Measurements from ENCODE around the gene SMIM35.
"Not testable (repeated sequence)": the region's sequence is repeated elsewhere in the genome, so short reads cannot be mapped to it uniquely, and the experiment has no call there.

SMIM35 gene

DNA sequence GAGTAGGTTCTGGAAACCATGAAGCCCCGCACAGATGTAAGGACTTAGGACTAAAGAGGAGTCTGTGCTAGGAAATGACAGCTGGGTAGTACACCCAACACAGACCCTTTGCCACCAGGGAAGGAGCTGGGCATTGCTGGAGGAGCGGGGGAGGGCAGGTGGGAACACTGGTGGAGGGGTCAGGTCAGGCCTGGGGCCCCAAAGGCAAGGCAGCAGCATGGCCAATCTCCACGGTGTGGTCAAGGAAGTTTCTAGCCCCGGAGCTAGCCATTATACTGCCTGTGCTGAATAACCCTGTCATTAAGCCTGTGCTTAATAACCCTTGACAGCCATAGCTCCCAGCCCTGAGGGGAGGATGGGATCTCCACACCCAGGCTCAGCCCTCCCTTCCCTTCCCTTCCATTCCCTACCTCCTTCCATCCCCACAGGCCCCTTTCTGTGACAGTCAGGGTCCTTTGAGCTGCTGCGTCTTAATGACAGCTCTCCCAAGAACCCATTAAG, 7.8 kb downstream of the SMIM35 start:
- no peak for DNase-seq

- DNase-seq = no peak
Observed at GRCh38 chr11:118076754-118077281, 9.9 kb downstream of the SMIM35 start, which contains the start of gene TMPRSS4. TSS of gene TMPRSS4 (plus strand) at chr11:118077078. CDS start at chr11:118077303, 225 bp downstream.

- no peak for DNase-seq
Observed at GRCh38 chr11:118074785-118075184, 12.0 kb downstream of the SMIM35 start.

GRCh38 chr11:118074091-118074685, 12.6 kb downstream of the SMIM35 start:
- DNase-seq = no peak

- DNase-seq = no peak
Observed at GRCh38 chr11:118073554-118073953, 13.2 kb downstream of the SMIM35 start.

DNA sequence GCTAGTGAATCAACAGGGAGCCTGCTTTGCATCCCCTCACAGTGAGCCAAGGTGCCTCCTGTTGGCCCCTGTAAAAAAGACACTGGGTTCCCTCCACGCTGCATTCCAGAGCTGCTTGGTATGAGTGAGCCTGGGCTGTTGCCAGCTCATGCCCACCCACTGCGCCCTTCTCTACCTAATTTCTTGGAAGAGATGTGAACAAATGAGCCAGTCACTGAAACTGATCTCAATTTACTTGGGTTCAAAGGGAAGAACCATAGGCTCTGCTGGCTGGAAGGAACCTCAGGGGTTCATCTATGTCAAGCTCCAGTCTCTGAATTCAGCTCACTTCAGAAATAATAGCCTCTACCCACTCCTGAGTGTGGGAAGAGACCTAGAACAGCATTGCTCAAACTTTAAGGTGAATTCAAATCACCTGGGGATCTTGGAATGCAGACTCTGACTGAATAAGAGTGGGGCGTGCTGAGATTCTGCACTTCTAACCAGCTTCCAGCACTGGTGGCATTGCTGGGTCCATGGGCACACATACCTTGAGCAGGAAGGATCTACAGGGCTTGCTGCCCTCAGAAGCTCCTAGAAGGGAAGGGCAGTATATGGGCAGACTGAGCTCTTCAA, 15.2 kb downstream of the SMIM35 start:
- no peak for DNase-seq

DNA sequence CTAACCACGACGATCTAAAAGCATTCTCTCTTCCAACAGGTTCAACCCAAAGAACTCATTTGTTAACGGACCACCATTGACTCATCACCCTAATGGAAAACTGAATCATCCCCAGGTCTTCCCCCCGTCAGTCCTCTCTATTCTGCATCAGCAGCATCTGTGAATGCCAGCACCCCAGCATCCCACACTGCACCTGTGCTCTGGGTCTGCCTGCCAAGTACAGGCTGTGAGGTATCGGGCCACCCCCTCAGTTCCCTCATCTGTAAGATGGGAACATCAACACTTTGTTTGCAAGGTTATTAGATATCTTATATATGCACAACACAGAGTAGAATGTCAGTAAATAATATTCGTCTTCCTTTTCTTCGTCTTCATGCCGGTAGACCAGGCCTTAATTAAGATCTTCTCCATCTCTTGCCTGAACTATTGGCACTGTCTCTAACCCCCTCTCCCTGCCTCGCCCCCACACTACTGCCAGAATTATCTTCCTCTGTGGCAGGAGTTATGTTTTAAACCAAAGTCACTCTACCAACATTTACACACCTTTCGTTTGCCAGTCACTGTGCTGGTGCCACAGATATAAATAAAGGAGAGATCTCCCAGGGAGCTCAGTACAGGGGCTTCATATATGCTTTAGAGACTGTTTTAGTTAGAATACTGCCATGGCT, 17.7 kb downstream of the SMIM35 start:
- no peak for DNase-seq

- DNase-seq = no peak
Observed at GRCh38 chr11:118068206-118068944, 18.4 kb downstream of the SMIM35 start.

- DNase-seq = no peak
Observed at GRCh38 chr11:118067006-118067405, 19.8 kb downstream of the SMIM35 start.

GRCh38 chr11:118065384-118065783, 21.4 kb downstream of the SMIM35 start:
- DNase-seq = no peak

DNA sequence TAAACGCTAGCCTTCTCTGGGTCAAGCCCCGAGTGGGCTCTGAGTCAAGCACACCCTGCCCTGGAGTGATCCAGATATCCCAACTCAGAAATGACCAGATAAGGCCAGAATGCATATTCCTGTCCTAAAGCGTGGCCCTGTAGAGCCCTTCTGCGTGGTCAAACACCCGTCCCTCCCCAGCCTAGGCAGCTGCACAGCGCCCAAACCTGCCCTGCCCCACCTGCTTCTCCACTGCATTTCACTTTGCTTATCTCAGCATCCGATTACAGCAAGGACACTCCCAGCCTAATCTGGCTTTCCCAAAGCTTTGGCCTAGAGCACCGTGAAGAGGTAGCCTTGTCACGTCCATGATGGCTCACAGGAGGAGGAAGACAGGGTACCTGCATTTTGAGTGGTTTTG, 21.8 kb downstream of the SMIM35 start:
- DNase-seq = no peak

- DNase-seq = not testable (repeated sequence)
Observed at GRCh38 chr11:118062631-118063030, 24.1 kb downstream of the SMIM35 start.

GRCh38 chr11:118062181-118062580, 24.6 kb downstream of the SMIM35 start:
- not testable (repeated sequence) for DNase-seq

- no peak for DNase-seq
Observed at GRCh38 chr11:118061586-118062125, 25.1 kb downstream of the SMIM35 start.

DNA sequence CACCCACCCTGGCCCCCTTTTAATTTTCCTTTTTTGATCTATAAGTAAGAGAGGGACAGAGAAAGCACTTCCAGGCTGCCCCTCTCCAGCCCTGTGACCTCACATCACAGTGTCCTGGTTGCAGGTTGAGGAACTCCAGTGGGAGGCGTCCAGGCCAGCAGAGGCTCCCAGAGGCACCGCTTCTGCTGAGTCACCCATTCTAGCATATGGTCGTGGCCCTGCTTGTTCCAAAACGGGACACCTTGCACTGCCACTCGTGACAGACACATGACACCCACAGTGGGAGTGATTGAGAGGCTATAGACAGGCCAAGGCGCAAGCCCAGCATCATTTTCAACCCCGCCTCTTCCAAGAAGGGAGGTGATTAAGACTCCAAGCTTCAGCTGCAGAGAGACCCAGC, 25.9 kb downstream of the SMIM35 start:
- no peak for DNase-seq

DNA sequence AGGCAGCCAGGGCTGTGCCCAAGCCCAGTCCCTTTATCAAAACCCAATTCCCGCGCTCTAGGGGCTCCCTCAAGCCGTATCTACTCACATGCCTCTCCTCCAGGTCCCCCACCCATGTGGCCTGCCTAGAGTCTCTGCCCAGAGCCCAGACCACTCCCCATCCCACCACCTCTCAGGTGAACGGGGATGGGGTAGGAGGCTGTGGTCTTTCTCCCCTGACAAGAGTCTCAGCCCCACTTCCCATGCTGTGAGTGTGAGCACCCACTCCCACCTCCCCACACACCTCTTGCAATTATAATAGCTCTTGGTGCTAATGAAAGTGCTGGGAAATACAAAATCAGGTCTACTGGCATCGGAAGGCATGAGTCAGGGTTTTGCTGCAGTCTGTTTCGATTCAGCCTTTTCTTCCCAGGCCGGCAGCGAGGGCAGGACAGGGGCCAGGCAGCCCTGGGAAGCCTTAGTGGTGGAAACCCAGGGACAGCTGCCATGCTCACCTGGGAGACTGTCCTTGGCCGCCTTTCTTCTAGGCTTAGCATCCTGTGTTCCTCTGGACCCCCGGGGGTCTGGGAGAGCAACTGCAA, 26.6 kb downstream of the SMIM35 start:
- no peak for DNase-seq

DNA sequence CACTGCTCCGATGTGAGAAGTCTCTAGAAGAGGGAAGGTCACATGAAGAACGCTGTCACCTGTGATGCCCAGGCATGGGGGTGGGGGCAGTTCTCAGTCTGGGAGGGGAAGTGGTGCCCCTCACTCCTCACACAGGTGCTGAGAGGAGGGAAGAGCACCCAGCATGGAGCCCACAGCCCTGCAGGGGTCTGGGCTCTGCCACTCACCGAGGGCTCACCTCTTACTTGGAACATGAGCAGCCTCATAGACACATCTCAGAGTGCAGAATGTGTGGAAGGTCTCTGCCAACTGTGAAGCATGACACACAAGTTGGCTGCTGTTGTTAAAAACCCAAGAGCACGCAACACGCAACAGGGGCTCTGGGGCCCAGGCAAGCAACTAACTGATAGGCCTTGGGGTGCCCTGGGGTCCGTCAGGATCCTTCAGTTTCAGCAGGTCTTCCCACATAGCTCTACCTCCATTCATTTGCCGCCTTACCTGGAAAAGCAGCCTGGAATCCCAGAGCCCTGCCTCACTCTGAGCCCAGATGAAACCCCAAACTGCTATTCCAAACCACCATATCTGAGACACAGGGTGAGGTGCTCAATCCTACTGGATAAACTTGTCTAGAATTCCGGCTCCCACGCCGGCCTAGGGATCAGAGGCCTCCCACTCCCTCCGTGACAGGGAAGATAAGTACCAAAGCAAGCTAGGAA, 27.4 kb downstream of the SMIM35 start:
- DNase-seq = no peak

- no peak for DNase-seq
Observed at GRCh38 chr11:118058311-118059245, 28.2 kb downstream of the SMIM35 start.

GRCh38 chr11:118057251-118058145, 29.3 kb downstream of the SMIM35 start:
- no peak for DNase-seq
